Breast epithelium (tissue), 3 donors: ENCODE results near the gene PRKCE.

ENCODE experiments used
- POLR2A ChIP-seq: fragments of 450-650 bp; IDR thresholded peaks from one replicate; pipeline ENCODE4 v1.6.1; 2016; ENCODE audit warnings: antibody characterized with exemption, mild to moderate bottlenecking, moderate library complexity
- POLR2AphosphoS5 ChIP-seq, 3 donors: sonication (generic); formaldehyde crosslinking; IDR thresholded peaks; one replicate each; pipeline ENCODE4 v1.6.1; 2017; ENCODE audit warnings: antibody characterized with exemption in 3 of 3
- TF ChIP-seq, protein P1 (sequence below), 3 donors: fragments of 450-650 bp; IDR thresholded peaks; one replicate each; pipeline ENCODE4 v1.5.1; 2016 to 2017; ENCODE audit warnings: antibody characterized with exemption in 3 of 3, mild to moderate bottlenecking in 3 of 3, moderate library complexity in 3 of 3

DNA sequence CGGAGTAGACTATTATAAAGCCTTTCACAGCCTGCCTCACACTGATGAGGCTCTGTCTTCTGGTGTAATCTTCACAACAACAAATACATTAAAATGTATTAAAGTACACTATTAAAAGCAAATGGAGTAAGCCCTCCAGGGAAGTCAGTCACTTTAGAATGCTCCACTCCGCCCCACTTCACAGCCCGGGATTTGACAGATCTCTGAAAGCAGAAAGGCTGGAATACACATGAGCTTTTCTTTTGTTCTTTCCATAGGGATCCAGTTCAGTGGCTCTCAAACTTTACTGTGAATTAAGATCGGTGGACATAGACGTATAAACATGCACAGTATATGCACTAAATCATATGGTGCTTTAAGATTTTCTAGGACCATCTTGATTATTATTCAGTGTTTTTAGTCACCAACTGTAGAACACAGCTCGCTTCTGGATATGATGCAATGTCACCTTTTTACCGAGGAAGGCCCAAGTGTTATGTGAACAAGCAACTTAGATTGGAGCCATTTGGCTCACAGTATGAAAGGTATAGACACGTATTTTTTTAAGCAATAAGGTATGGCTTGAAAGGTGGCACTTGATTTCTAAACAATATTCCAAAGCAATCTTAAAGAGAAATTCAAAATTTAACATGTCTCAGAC is 151.1 kb downstream of the PRKCE start:
- TF ChIP-seq, protein P1, sequence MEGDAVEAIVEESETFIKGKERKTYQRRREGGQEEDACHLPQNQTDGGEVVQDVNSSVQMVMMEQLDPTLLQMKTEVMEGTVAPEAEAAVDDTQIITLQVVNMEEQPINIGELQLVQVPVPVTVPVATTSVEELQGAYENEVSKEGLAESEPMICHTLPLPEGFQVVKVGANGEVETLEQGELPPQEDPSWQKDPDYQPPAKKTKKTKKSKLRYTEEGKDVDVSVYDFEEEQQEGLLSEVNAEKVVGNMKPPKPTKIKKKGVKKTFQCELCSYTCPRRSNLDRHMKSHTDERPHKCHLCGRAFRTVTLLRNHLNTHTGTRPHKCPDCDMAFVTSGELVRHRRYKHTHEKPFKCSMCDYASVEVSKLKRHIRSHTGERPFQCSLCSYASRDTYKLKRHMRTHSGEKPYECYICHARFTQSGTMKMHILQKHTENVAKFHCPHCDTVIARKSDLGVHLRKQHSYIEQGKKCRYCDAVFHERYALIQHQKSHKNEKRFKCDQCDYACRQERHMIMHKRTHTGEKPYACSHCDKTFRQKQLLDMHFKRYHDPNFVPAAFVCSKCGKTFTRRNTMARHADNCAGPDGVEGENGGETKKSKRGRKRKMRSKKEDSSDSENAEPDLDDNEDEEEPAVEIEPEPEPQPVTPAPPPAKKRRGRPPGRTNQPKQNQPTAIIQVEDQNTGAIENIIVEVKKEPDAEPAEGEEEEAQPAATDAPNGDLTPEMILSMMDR (IDR thresholded peaks at IDR 0.05): no peak
- TF ChIP-seq POLR2A: no peak
- TF ChIP-seq POLR2AphosphoS5 (IDR thresholded peaks at IDR 0.05): no peak
